Measurements from ENCODE around the gene OR6M1.

DNA sequence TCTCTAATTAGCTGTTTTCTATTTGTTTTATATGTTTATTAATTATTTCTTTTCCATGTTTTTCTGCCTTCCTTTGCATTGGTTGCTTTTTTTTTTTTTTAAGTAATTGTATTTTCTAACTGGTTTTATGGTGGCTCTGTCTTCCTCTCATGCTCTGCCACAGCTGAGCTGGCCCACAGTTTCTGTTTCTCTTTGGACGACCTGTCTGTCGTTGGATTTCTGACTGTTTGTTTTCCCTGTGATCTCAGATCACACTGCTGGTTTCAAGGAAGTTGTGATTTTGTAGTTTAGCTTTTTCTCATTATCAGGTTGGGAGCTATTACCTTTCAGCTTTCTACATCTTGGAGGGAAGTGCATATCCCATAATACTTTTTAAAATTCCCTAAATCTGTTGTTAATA, 15.9 kb upstream of the OR6M1 start:
- TF ChIP-seq, protein P1, sequence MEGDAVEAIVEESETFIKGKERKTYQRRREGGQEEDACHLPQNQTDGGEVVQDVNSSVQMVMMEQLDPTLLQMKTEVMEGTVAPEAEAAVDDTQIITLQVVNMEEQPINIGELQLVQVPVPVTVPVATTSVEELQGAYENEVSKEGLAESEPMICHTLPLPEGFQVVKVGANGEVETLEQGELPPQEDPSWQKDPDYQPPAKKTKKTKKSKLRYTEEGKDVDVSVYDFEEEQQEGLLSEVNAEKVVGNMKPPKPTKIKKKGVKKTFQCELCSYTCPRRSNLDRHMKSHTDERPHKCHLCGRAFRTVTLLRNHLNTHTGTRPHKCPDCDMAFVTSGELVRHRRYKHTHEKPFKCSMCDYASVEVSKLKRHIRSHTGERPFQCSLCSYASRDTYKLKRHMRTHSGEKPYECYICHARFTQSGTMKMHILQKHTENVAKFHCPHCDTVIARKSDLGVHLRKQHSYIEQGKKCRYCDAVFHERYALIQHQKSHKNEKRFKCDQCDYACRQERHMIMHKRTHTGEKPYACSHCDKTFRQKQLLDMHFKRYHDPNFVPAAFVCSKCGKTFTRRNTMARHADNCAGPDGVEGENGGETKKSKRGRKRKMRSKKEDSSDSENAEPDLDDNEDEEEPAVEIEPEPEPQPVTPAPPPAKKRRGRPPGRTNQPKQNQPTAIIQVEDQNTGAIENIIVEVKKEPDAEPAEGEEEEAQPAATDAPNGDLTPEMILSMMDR (IDR thresholded peaks at IDR 0.05; ENCODE audit: insufficient read depth, low read depth, low read length), result no peak
- TF ChIP-seq EZH2 (IDR thresholded peaks at IDR 0.05; ENCODE audit: insufficient read depth, low read length), result no peak

Measured in astrocyte (in vitro differentiated cells and primary cell).